ENCODE data around the gene MAN2B1.
"Not testable (repeated sequence)": the region's sequence is repeated elsewhere in the genome, so short reads cannot be mapped to it uniquely, and the experiment has no call there.

Gene MAN2B1

DNA sequence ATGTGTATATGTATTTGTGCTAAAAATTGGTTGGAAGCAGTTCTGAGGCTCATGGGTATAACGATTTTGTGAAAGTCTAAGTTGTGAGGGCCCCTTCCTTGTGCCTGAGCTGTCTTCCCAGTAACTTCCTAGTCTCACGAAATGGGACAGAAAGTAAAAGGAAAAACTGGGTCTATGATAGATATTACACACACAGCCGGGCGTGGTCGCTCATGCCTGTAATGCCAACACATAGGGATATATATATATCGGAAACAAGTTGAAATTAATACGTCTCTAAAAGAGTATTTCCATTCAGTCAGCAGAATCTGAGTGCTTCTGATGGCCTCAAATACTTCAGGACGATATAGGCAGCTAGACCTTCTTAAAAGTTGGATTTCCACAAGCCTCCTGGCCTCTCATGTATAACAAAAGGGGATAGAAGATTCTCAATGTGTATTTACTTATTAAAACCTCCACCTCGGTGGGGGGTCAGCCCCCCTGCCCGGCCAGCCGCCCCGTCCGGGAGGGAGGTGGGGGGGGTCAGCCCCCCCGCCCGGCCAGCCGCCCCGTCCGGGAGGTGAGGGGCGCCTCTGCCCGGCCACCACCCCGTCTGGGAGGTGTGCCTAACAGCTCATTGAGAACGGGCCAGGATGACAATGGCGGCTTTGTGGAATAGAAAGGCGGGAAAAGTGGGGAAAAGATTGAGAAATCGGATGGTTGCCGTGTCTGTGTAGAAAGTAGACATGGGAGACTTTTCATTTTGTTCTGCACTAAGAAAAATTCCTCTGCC is 45.1 kb downstream of the MAN2B1 start:
- not testable (repeated sequence) for DNase-seq (ENCODE audit: low read depth, low spot score)

DNA sequence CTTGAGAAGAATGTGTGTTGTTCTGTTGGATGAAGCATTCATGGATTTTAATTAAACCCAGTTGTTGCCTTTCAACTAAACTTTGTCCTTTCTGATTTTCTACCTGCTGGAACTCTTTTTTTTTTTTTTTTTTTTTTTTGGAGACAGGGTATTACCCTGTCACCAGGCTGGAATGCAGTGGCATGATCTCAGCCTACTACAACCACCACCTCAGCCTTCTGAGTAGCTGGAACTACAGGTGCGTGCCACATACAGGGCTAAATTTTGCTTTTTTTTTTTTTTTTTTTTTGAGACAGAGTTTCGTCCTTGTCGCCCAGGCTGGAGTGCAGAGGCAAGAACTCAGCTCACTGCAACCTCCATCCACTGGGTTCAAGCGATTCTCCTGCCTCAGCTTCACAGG is 48.9 kb downstream of the MAN2B1 start:
- DNase-seq (ENCODE audit: low read depth, low spot score): no peak

DNA sequence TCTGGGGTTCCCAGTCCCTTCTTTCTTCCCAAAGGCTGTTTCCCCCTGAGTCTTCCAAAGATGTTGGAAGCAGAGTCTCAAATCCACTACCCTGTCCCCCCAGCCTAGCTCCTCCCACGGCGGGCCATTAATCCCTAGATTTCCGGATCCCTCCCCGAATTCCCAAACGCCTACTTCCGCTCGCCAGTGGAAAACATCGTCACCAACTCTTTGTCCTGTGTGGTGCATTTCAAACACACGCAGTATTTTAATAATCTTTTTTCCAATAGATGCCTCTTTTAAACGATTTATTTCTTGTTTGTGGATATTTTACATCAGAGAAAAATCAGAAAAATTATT is 55.2 kb downstream of the MAN2B1 start:
- DNase-seq (ENCODE audit: low read depth, low spot score): peak; percentile 21

DNA sequence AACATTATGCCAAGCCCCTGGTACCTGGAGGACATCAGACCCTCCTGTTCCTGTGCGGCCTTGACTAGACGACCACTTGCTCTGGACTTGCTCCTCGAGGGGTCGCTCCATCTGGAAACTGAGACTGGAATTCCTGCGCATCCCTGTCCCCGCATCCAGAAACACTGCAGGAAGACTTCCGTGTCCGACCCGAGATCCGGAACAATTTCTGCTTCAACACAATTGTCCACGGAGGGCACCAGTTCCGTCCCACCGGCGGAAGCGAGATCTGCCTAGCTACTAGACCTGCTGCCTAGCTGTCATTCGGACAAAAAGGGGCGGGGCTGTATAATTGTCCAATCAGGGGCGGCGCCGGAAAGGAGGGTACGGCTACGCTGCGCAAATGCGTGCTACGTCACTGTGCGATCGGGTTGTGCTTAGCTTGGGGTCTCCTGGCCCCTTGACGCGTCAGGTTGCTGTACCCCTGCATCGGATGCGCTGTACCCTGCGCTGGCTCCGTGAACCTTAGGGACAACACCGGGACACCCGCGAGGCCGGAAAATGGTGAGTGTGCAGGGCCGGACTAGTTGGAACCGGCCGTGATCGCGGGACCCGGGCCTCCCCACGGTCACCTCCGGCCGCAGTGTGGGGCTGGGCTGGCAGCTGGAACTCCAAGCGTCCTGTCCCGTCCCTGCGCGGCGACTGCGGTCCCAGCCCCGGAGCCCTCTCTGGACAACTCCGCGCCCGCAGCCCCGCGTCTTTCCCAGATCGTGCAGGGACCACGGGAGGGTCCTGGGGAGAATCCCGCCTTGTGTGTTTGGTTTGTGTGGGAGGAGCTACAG is 55.8 kb downstream of the MAN2B1 start, which contains the start of the genes ZNF490 and ZNF791:
ZNF490 (minus strand) TSS at position 274 of the 821 bp plus-strand sequence; CDS start at position 141, 133 bp downstream.
ZNF791 (plus strand) TSS at position 381 of the 821 bp plus-strand sequence; CDS start at position 541, 160 bp downstream.
- peak; percentile 90 for DNase-seq (ENCODE audit: low read depth, low spot score)

DNA sequence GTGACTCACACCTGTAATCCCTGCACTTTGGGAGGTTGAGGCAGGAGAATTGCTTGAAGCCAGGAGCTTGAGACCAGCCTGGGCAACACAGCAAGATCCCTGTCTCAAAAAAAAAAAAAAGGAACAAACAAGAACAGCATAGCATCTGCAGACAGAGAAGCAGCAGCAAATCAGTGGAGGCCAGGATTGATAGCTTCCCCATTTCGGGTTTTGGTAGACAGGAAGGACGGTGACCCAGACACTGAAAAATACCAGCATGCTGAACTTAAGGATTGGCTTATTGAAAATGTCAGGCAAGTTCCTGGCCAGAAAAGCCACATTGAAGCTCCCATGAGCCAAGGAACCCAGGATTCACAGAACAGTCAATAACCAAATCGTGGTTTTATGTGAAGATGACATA is 58.9 kb downstream of the MAN2B1 start:
- no peak for DNase-seq (ENCODE audit: low read depth, low spot score)

DNA sequence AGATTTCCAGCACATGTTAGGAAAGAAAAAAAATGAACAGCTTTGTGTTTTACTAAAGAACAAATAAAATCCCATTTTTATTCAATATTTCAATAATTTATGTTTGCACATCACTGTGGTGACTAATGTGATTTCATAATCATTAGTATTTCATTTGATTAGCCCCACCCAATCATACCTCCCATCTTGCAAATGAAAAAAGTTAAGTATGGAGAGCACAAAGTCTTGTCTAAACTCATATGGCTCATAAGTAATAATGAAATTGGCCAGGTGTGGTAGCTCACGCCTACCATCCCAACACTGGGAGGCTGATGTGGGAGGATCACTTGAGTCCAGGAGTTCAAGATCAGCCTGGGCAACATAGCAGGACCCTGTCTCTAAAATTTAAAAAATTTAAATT is 59.7 kb downstream of the MAN2B1 start:
- no peak for DNase-seq (ENCODE audit: low read depth, low spot score)

DNA sequence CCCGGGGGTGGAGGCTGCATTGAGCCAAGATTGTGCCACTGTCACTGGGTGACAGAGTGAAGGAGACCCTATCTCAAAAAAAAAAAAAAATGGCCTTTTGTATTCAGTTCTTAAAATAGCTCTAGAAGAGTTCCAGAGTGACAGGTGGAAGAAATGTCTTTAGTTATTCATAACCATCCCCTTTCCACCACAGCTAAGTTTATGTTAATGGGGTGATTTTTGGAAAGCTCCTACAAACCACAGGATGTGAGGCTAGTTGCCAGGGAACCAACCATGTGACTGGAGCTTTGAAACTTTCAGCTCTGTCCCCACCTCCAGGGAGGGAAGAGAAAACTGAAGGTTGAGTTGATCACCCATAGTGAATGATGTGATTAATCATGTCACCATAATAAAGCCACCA is 62.8 kb downstream of the MAN2B1 start:
- DNase-seq (ENCODE audit: low read depth, low spot score): no peak

DNA sequence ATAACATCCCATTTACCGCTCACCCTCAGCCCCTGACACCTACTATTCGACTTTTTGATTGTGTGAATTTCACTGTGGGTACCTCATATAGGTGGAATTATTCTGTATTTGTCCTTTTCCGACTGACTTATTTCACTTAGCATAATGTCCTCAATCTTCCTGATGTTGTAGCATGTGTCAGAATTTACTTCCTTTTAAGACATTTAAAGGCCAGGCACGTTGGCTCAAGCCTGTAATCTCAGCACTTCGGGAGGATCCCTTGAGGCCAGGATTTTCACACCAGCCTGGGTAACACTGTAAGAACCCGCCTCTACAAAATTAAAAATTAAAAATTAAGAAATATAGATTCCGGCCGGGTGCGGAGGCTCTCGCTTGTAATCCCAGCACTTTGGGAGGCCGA is 68.9 kb downstream of the MAN2B1 start:
- DNase-seq (ENCODE audit: low read depth, low spot score): no peak

DNA sequence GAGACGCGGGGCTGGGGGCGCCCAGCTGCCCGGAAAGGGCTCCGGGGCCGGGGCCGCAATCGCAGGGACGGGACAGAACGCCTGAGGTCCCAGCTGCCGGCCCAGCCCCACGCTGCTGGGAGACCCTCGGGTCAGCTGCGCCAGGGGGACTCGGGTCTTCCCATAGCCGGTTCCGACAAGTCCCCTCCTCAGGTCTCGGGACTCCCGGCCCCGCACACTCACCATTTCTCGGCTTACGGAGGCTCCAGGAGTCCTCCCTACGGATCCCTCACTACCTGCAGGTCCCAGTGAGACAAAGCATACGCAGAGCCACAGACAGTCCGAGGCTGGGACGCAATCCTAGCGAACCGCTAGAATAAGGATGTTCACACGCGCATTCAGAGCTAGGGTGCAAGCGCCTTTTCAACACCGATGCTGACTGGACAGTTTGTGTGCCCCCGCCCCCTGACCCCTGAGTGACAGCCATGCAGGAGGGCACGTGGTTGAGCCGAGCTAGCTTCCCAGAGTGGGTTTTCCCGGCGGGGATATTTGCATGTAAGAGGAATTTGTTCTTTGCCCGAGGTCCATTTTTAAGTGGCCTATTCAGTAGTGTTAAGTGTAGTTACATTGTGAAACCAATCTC is 69.5 kb downstream of the MAN2B1 start:
- no peak for DNase-seq (ENCODE audit: low read depth, low spot score)
